C4-2B (cell line): ENCODE measurements around the gene SERHL2.

Source experiments
- ZFX ChIP-seq: fragments of 450-650 bp; IDR thresholded peaks from 2 replicates; pipeline ENCODE4 v1.6.1; 2017
- TF ChIP-seq, protein P1 (sequence below): fragments of 450-650 bp; conservative IDR thresholded peaks from 2 replicates; pipeline ENCODE4 v1.5.1; 2017; ENCODE audit warnings: mild to moderate bottlenecking

DNA sequence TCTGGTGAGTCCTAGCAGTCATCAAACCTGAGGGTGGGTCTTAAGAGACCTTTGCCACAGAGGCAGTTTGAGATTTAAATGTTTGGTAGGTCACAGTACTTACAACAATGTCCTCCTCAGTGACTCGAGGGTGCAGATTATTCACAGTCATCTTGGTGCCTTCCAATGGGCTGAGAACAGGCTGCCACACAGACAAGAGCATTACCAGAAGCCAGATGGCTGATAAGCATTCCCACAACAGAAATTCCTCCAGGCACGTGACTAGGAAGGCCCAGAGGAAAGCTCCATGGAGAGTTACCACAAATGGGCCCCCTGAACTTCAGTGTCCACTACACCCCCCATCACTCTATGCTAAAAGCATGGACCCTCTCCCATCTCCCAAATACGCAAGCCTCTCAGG lies 41.7 kb downstream of the SERHL2 start:
- TF ChIP-seq, protein P1, sequence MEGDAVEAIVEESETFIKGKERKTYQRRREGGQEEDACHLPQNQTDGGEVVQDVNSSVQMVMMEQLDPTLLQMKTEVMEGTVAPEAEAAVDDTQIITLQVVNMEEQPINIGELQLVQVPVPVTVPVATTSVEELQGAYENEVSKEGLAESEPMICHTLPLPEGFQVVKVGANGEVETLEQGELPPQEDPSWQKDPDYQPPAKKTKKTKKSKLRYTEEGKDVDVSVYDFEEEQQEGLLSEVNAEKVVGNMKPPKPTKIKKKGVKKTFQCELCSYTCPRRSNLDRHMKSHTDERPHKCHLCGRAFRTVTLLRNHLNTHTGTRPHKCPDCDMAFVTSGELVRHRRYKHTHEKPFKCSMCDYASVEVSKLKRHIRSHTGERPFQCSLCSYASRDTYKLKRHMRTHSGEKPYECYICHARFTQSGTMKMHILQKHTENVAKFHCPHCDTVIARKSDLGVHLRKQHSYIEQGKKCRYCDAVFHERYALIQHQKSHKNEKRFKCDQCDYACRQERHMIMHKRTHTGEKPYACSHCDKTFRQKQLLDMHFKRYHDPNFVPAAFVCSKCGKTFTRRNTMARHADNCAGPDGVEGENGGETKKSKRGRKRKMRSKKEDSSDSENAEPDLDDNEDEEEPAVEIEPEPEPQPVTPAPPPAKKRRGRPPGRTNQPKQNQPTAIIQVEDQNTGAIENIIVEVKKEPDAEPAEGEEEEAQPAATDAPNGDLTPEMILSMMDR, result no peak
- no peak for TF ChIP-seq ZFX
